GM12864 (cell line): Measurements from ENCODE around the gene GMDS.
"Not testable (repeated sequence)": the region's sequence is repeated elsewhere in the genome, so short reads cannot be mapped to it uniquely, and the experiment has no call there.

Source experiments
- DNase-seq: peaks from one replicate; pipeline ENCODE4 v3.0.0-alpha.2; 2011; ENCODE audit warnings: low read depth
- H3K4me3 ChIP-seq: 2 replicates; pipeline ENCODE4 v1.5.1; 2011; ENCODE audit warnings: mild to moderate bottlenecking, low read depth, low read length, control low read depth
- CTCF ChIP-seq: IDR thresholded peaks from 2 replicates; pipeline ENCODE4 v1.5.1; 2011; ENCODE audit warnings: low read depth, mild to moderate bottlenecking, moderate library complexity, low read length, control low read depth, inconsistent platforms; ENCODE audit errors: missing control alignments

Gene GMDS

GRCh38 chr6:1759870-1760269 lies 485.5 kb downstream of the GMDS start:
- DNase-seq = no peak
- no peak overlapping the region for H3K4me3 ChIP-seq
- TF ChIP-seq CTCF = no peak

- TF ChIP-seq CTCF = no peak
Measured at GRCh38 chr6:1758076-1758679, 487.2 kb downstream of the GMDS start.

GRCh38 chr6:1757131-1757530 lies 488.3 kb downstream of the GMDS start:
- DNase-seq = no peak
- H3K4me3 ChIP-seq = no peak overlapping the region
- TF ChIP-seq CTCF = no peak

More at GRCh38 chr6:1758076-1758679, 487.2 kb downstream of the GMDS start:
- H3K4me3 ChIP-seq = no peak overlapping the region
- no peak for DNase-seq

GRCh38 chr6:1756472-1757129 lies 488.8 kb downstream of the GMDS start:
- no peak overlapping the region for H3K4me3 ChIP-seq
- no peak for DNase-seq
- TF ChIP-seq CTCF = no peak

- H3K4me3 ChIP-seq, DNase-seq: not testable (repeated sequence)
Measured at GRCh38 chr6:1751063-1751462, 494.3 kb downstream of the GMDS start.

GRCh38 chr6:1749041-1749440 lies 496.4 kb downstream of the GMDS start:
- H3K4me3 ChIP-seq = no peak overlapping the region
- no peak for TF ChIP-seq CTCF
- DNase-seq = no peak

- DNase-seq = no peak
- no peak overlapping the region for H3K4me3 ChIP-seq
- TF ChIP-seq CTCF = no peak
Measured at GRCh38 chr6:1747531-1747930, 497.9 kb downstream of the GMDS start.
